GM18498 (cell line): ENCODE measurements around the gene FGD4.
"Not testable (repeated sequence)": the region's sequence is repeated elsewhere in the genome, so short reads cannot be mapped to it uniquely, and the experiment has no call there.

ENCODE experiments used
- ATAC-seq: cut with Tn5 transposase; IDR thresholded peaks from one replicate; pipeline ENCODE4 v1.9.1; 2021; ENCODE audit warnings: mild to moderate bottlenecking, moderate library complexity; ENCODE audit not compliant: unreplicated experiment

Gene FGD4

GRCh38 chr12:32489070-32489469 lies 89.7 kb downstream of the FGD4 start:
- no peak for ATAC-seq

GRCh38 chr12:32490801-32491200 lies 91.4 kb downstream of the FGD4 start:
- ATAC-seq, result no peak

- ATAC-seq, result no peak
These were observed 93.9 kb downstream of the FGD4 start for GRCh38 chr12:32493282-32493681.

GRCh38 chr12:32494656-32495055 lies 95.3 kb downstream of the FGD4 start:
- no peak for ATAC-seq

GRCh38 chr12:32496946-32497345 lies 97.6 kb downstream of the FGD4 start:
- ATAC-seq, result no peak

- ATAC-seq, result no peak
These were observed 98.5 kb downstream of the FGD4 start for GRCh38 chr12:32497864-32498263.

GRCh38 chr12:32499048-32499447 lies 99.7 kb downstream of the FGD4 start:
- no peak for ATAC-seq

GRCh38 chr12:32501835-32502333 lies 102.5 kb downstream of the FGD4 start:
- ATAC-seq, result no peak

- no peak for ATAC-seq
These were observed 103.5 kb downstream of the FGD4 start for GRCh38 chr12:32502693-32503502.

- no peak for ATAC-seq
These were observed 104.4 kb downstream of the FGD4 start for GRCh38 chr12:32503730-32504129.

- no peak for ATAC-seq
These were observed 105.2 kb downstream of the FGD4 start for GRCh38 chr12:32504591-32504990.

GRCh38 chr12:32505067-32505945 lies 105.9 kb downstream of the FGD4 start:
- ATAC-seq, result no peak

GRCh38 chr12:32507096-32507941 lies 108.0 kb downstream of the FGD4 start:
- ATAC-seq, result not testable (repeated sequence)

GRCh38 chr12:32507942-32508320 lies 108.6 kb downstream of the FGD4 start:
- no peak for ATAC-seq

- no peak for ATAC-seq
These were observed 109.3 kb downstream of the FGD4 start for GRCh38 chr12:32508626-32509025.

- no peak for ATAC-seq
These were observed 110.2 kb downstream of the FGD4 start for GRCh38 chr12:32509328-32510091.

GRCh38 chr12:32511976-32512375 lies 112.6 kb downstream of the FGD4 start:
- not testable (repeated sequence) for ATAC-seq

GRCh38 chr12:32512379-32512778 lies 113.0 kb downstream of the FGD4 start:
- no peak for ATAC-seq

- ATAC-seq, result no peak
These were observed 113.6 kb downstream of the FGD4 start for GRCh38 chr12:32512910-32513309.
